ENCODE measurements around the gene ZNF558. TPM values are rescaled to one million over a fixed set of nuclear protein-coding genes. Genes with fewer than 3 reads are reported as not detected.

ZNF558 gene
- total RNA-seq, 1 experiment from 2014 or later, result 30.2 TPM

DNA sequence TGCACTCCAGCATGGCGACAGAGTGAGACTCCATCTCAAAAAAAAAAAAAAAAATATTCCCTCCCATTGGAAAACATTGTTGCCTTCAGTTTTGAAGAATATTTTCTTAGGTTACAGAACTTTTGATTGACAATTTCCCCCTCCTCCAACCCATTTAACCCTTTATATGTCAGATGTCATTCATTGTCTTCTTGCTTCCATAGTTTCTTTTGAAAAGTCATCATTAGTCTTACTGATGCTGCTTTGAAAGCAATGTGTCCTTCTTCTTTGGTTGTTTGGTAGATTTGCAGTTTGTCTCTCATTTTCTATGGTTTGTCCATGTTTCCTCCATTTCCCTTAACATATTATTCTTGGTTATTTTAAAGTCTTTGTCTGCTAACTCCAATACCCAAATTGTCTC lies 25.4 kb downstream of the ZNF558 start:
- Histone ChIP-seq H3K23ac (ENCODE audit: insufficient read length, low read depth, low read length) (no peak overlapping the region), H3K27me3 (ENCODE audit: insufficient read depth, low read length) (no peaks in the 10 kb centered on the region), H4K91ac (ENCODE audit: insufficient read length, low read depth, low read length) (no peak overlapping the region), H2AFZ (ENCODE audit: low read length) (no peak overlapping the region), H2BK15ac (ENCODE audit: low read depth, low read length) (no peak overlapping the region), H3K56ac (ENCODE audit: insufficient read length, low read depth, low read length) (no peak overlapping the region), H2BK5ac (ENCODE audit: insufficient read length, low read length) (no peak overlapping the region), H3K4me1 (ENCODE audit: insufficient read depth, low read length) (no peaks in the 10 kb centered on the region), H2BK120ac (ENCODE audit: low read depth, low read length, poor library complexity, severe bottlenecking) (no peak overlapping the region), H3K4ac (ENCODE audit: low read depth, low read length) (no peak overlapping the region), H3T11ph (ENCODE audit: low read length) (no peak overlapping the region), H4K8ac (replicated peaks; ENCODE audit: insufficient read length, low read depth, low read length) (no peak overlapping the region), H3K27ac (ENCODE audit: insufficient read length, low read depth, low read length) (no peak overlapping the region), H3K14ac (ENCODE audit: insufficient read depth, low read length) (no peak overlapping the region), H4K5ac (ENCODE audit: insufficient read length, low read depth, low read length) (no peak overlapping the region), H3K18ac (ENCODE audit: insufficient read length, low read depth, low read length) (no peak overlapping the region), H2BK20ac (ENCODE audit: low read depth, low read length, poor library complexity, severe bottlenecking) (no peak overlapping the region), H2BK12ac (ENCODE audit: insufficient read length, low read depth, low read length) (no peak overlapping the region), H2AK5ac (ENCODE audit: insufficient read length, low read length) (no peak overlapping the region), H3K4me2 (ENCODE audit: insufficient read depth, insufficient read length, low read length) (no peak overlapping the region), H3K79me1 (ENCODE audit: insufficient read depth, low read depth, low read length, poor library complexity, severe bottlenecking) (no peaks in the 10 kb centered on the region), H3K79me2 (ENCODE audit: insufficient read depth, low read length) (no peaks in the 10 kb centered on the region), H3K23me2 (ENCODE audit: insufficient read length, low read depth, low read length, poor library complexity, severe bottlenecking) (no peaks in the 10 kb centered on the region), H4K20me1 (ENCODE audit: control insufficient read depth, insufficient read depth, insufficient read length) (no peaks in the 10 kb centered on the region), H3K9me3 (ENCODE audit: control insufficient read depth, low read depth, low read length) (peaks cover 75% of the 10 kb centered on the region), H3K9ac (ENCODE audit: extremely low read depth, insufficient read length, low read length) (no peak overlapping the region)
- H3K36me3 Mint-ChIP-seq (ENCODE audit: insufficient read depth in 1 of 3, low read depth in 3 of 3), result peaks cover 68 to 83% (median 83%) of the 10 kb centered on the region in 3 experiments
- no peak overlapping the region for H3K4me3 Mint-ChIP-seq
- peaks cover 1% of the 10 kb centered on the region; the same call in 1 of the 2 replicates for H3K27me3 Mint-ChIP-seq (ENCODE audit: low read depth)
- H3K9me3 Mint-ChIP-seq, result peaks cover 90 to 99% of the 10 kb centered on the region in 2 experiments
- WGBS (ENCODE audit: extremely low coverage, insufficient read length, low lambda C conversion rate), result no CpG with 5 or more reads among the region's 1 CpG
- DNase-seq, result no peak
- TF ChIP-seq, protein P1, sequence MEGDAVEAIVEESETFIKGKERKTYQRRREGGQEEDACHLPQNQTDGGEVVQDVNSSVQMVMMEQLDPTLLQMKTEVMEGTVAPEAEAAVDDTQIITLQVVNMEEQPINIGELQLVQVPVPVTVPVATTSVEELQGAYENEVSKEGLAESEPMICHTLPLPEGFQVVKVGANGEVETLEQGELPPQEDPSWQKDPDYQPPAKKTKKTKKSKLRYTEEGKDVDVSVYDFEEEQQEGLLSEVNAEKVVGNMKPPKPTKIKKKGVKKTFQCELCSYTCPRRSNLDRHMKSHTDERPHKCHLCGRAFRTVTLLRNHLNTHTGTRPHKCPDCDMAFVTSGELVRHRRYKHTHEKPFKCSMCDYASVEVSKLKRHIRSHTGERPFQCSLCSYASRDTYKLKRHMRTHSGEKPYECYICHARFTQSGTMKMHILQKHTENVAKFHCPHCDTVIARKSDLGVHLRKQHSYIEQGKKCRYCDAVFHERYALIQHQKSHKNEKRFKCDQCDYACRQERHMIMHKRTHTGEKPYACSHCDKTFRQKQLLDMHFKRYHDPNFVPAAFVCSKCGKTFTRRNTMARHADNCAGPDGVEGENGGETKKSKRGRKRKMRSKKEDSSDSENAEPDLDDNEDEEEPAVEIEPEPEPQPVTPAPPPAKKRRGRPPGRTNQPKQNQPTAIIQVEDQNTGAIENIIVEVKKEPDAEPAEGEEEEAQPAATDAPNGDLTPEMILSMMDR (conservative IDR thresholded peaks at IDR 0.05), result no peak
- no peak overlapping the region for H3K27ac Mint-ChIP-seq
- H3K4me1 Mint-ChIP-seq, result no peaks in the 10 kb centered on the region

Measured in H9 (cell line).